Measurements from ENCODE around the gene AFP. TPM values are rescaled to one million over a fixed set of nuclear protein-coding genes. Genes with fewer than 3 reads are reported as not detected.

AFP gene
- total RNA-seq, 1 donor = not detected

- no peak overlapping the region for H3K4me3 ChIP-seq (ENCODE audit: low read depth, low read length)
These were observed 34.7 kb downstream of the AFP start for GRCh38 chr4:73470728-73471127.

GRCh38 chr4:73477176-73477575, 41.2 kb downstream of the AFP start:
- no peak for DNase-seq (ENCODE audit: low read depth)
- no peak for TF ChIP-seq CTCF (IDR thresholded peaks at IDR 0.05; ENCODE audit: insufficient read depth, low read depth, low read length)
- H3K4me3 ChIP-seq (ENCODE audit: low read depth, low read length) = no peak overlapping the region

More at GRCh38 chr4:73470728-73471127, 34.7 kb downstream of the AFP start:
- no peak for DNase-seq (ENCODE audit: low read depth)
- no peak for TF ChIP-seq CTCF (IDR thresholded peaks at IDR 0.05; ENCODE audit: insufficient read depth, low read depth, low read length)

GRCh38 chr4:73479323-73479722, 43.3 kb downstream of the AFP start:
- DNase-seq (ENCODE audit: low read depth) = no peak
- TF ChIP-seq CTCF (IDR thresholded peaks at IDR 0.05; ENCODE audit: insufficient read depth, low read depth, low read length) = no peak
- H3K4me3 ChIP-seq (ENCODE audit: low read depth, low read length) = no peak overlapping the region

- H3K4me3 ChIP-seq (ENCODE audit: low read depth, low read length) = no peak within 1 kb of the TSS
- DNase-seq (ENCODE audit: low read depth) = no peak
- no peak for TF ChIP-seq CTCF (IDR thresholded peaks at IDR 0.05; ENCODE audit: insufficient read depth, low read depth, low read length)
These were observed 45.3 kb downstream of the AFP start, which contains the start of gene AFM for GRCh38 chr4:73481358-73481757. Gene AFM, plus strand, starts transcription at chr4:73481745. Its CDS starts 31 bp downstream, at chr4:73481776.

- DNase-seq (ENCODE audit: low read depth) = no peak
- TF ChIP-seq CTCF (IDR thresholded peaks at IDR 0.05; ENCODE audit: insufficient read depth, low read depth, low read length) = no peak
These were observed 49.1 kb downstream of the AFP start for GRCh38 chr4:73485085-73485484.

GRCh38 chr4:73485596-73485995, 49.6 kb downstream of the AFP start:
- no peak for TF ChIP-seq CTCF (IDR thresholded peaks at IDR 0.05; ENCODE audit: insufficient read depth, low read depth, low read length)
- no peak for DNase-seq (ENCODE audit: low read depth)

More at GRCh38 chr4:73485085-73485484, 49.1 kb downstream of the AFP start:
- no peak overlapping the region for H3K4me3 ChIP-seq (ENCODE audit: low read depth, low read length)

GRCh38 chr4:73486497-73486896, 50.5 kb downstream of the AFP start:
- TF ChIP-seq CTCF (IDR thresholded peaks at IDR 0.05; ENCODE audit: insufficient read depth, low read depth, low read length) = no peak
- no peak overlapping the region for H3K4me3 ChIP-seq (ENCODE audit: low read depth, low read length)
- DNase-seq (ENCODE audit: low read depth) = no peak

More at GRCh38 chr4:73485596-73485995, 49.6 kb downstream of the AFP start:
- H3K4me3 ChIP-seq (ENCODE audit: low read depth, low read length) = no peak overlapping the region
